Psoas muscle (tissue), 8 donors: ENCODE data around the gene TPRN. TPM values are rescaled to one million over a fixed set of nuclear protein-coding genes. Genes with fewer than 3 reads are reported as not detected.
A peak's percentile ranks its signal among the peaks of the same experiment; 100 is the strongest.

Experiments
- ATAC-seq, 4 donors: fragments of 200-7000 bp; cut with Tn5 transposase; one replicate each; pipeline ENCODE4 v1.9.1; 2020; ENCODE audit warnings: moderate library complexity in 3 of 4, mild to moderate bottlenecking in 2 of 4
- DNase-seq, 2 donors: peaks; one replicate each; pipeline ENCODE4 v3.0.0-alpha.2; 2020
- H3K27ac ChIP-seq: fragments of 200-600 bp; one replicate; pipeline ENCODE4 v1.8.0; 2022
- H3K27me3 ChIP-seq, 3 donors: fragments of 200-600 bp in 1 of 3; one replicate each; pipeline versions ENCODE4 v1.6.1 to v1.8.0; 2013 to 2022; ENCODE audit warnings: low read length in 2 of 3, mild to moderate bottlenecking in 2 of 3, moderate library complexity in 1 of 3; ENCODE audit not compliant: insufficient read depth in 3 of 3
- H3K36me3 ChIP-seq, 2 donors: fragments of 200-600 bp in 1 of 2; one replicate each; pipeline versions ENCODE4 v1.6.1 to v1.8.0; 2013 to 2022; ENCODE audit warnings: low read depth in 1 of 2, mild to moderate bottlenecking in 1 of 2, moderate library complexity in 1 of 2; ENCODE audit not compliant: insufficient read depth in 1 of 2
- H3K4me1 ChIP-seq: fragments of 200-600 bp; one replicate; pipeline ENCODE4 v1.8.0; 2022
- H3K4me3 ChIP-seq: fragments of 200-600 bp; one replicate; pipeline ENCODE4 v1.8.0; 2022; ENCODE audit warnings: mild to moderate bottlenecking
- H3K9me3 ChIP-seq: fragments of 200-600 bp; one replicate; pipeline ENCODE4 v1.8.0; 2022
- WGBS, 3 donors: extraction: QIAGEN DNeasy Blood & Tissue Kit; methylation state at CpG; one replicate each; pipeline versions ENCODE4 v1.1.6 to v1.1.7; 2013; 5-methylcytosine and 5-hydroxymethylcytosine counted together
- intact Hi-C, 2 donors: fragments of 100-400 bp; cut with DNase I; formaldehyde crosslinking; loops; one replicate each; pipeline versions ENCODE4 v1.11.0 to v1.14.2; 2022
- polyA plus RNA-seq, 3 donors: library from polyadenylated mRNA; stranded (reverse); fragments of 200-250 nt; gene quantifications; one replicate each; pipeline ENCODE4 v1.2.3, GENCODE V29; 2013
- total RNA-seq, 4 donors: library from RNA; stranded (reverse); fragmentation: NEBNext Ultra II Directional in 2 of 4; extraction: Animal tissue kit (Norgen Biotek cat#: 25700) in 2 of 4; gene quantifications; one replicate each; pipeline versions ENCODE4 v1.2.1 to v1.2.4, GENCODE V29; 2021 to 2023
- TF ChIP-seq, protein P1 (sequence below): fragments of 200-600 bp; IDR thresholded peaks from one replicate; pipeline ENCODE4 v1.8.0; 2022; ENCODE audit warnings: antibody characterized with exemption
- donor health status: healthy with polysubstance abuse.
- donor health status: DM: no; HTN: no; CAD: no; lungs with moderate emphysema.
- donor health status: Bipolar disorder and iron deficiency.
- donor health status: healthy.
- donor health status: DM: yes; HTN: yes; CAD: no.
- donor health status: DM: no; HTN: no; CAD: no.
- donor health status: DM: no; HTN: no; CAD: no.
- donor health status: DM: yes; HTN: yes; CAD: no.

Gene TPRN
- total and polyA plus RNA-seq, 7 donors, result 3.6 to 11.3 (median 8.6) TPM

DNA sequence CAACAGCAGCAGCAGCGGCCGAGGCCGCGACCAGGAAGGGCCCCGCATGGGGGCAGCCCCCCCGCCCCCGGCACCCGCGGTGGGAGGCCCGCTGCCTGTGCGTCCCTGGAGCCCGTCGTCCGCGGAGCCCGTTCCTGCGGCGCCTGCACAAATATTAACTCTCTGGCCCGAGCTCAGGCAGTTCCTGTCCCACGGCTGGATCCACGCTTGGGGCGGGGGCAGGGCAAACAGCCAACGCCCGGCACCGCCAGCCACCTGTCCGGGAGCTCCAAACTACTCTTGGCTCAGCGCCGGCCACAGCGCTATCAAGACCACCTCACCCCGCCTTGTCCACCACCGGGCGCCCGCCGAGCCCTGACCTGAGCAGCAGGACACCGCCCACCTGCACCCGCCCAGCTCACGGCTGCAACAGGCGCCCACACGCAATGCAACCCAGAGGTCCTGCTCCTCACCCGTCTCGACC is 30.6 kb downstream of the TPRN start, which contains the start of gene LRRC26:
Gene LRRC26, minus strand, starts transcription at position 156 of the 463 bp plus-strand sequence. Its CDS starts 108 bp downstream, at position 48.
- ATAC-seq, result no peak
- H3K4me3 ChIP-seq, result peak within 1 kb of the TSS; percentile 58
- 5 to 10% (median 6%) methylated on average over 30 to 41 of the region's 41 CpGs for WGBS, 3 donors

GRCh38 chr9:137168904-137169856 is 31.4 kb downstream of the TPRN start:
- DNase-seq (no peak), ATAC-seq (peak; percentile 43 to 83 (median 76))
- Histone ChIP-seq H3K27ac (no peak overlapping the region), H3K27me3 (peaks cover 0 to 72% (median 40%) of the 10 kb centered on the region in 3 donors), H3K36me3 (no peaks in the 10 kb centered on the region), H3K9me3 (no peaks in the 10 kb centered on the region), H3K4me3 (peak overlapping the region; percentile 58), H3K4me1 (peaks cover 23% of the 10 kb centered on the region)
- 0 to 1% (median 0%) methylated on average over 68 to 124 of the region's 124 CpGs for WGBS, 3 donors
- TF ChIP-seq, protein P1, sequence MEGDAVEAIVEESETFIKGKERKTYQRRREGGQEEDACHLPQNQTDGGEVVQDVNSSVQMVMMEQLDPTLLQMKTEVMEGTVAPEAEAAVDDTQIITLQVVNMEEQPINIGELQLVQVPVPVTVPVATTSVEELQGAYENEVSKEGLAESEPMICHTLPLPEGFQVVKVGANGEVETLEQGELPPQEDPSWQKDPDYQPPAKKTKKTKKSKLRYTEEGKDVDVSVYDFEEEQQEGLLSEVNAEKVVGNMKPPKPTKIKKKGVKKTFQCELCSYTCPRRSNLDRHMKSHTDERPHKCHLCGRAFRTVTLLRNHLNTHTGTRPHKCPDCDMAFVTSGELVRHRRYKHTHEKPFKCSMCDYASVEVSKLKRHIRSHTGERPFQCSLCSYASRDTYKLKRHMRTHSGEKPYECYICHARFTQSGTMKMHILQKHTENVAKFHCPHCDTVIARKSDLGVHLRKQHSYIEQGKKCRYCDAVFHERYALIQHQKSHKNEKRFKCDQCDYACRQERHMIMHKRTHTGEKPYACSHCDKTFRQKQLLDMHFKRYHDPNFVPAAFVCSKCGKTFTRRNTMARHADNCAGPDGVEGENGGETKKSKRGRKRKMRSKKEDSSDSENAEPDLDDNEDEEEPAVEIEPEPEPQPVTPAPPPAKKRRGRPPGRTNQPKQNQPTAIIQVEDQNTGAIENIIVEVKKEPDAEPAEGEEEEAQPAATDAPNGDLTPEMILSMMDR, result no peak
- intact Hi-C loops, result no loop called here

More for the DNA sequence above, 30.6 kb downstream of the TPRN start, which contains the start of gene LRRC26:
- H3K9me3 ChIP-seq, result no peaks in the 10 kb centered on the region
- no peak within 1 kb of the TSS for H3K27ac ChIP-seq
- H3K4me1 ChIP-seq, result peaks cover 23% of the 10 kb centered on the region
- no peaks in the 10 kb centered on the region for H3K36me3 ChIP-seq
- DNase-seq, result no peak
- TF ChIP-seq, protein P1, result no peak
- intact Hi-C loops, result no loop called here
- H3K27me3 ChIP-seq, result peaks cover 0 to 65% (median 34%) of the 10 kb centered on the region in 3 donors

DNA sequence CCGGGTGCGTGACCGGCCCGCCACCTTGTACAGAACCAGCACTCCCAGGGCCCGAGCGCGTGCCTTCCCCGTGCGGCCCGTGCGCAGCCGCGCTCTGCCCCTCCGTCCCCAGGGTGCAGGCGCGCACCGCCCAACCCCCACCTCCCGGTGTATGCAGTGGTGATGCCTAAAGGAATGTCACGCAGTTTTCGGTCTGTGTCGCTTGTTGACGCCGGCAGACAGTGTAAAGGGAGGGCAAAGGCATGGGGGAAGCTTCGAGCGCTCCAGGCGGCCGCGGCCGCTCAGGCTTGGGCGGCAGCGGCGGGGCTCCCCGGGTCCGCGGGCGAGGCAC is 32.0 kb downstream of the TPRN start:
- Histone ChIP-seq H3K36me3 (no peaks in the 10 kb centered on the region), H3K4me1 (peaks cover 23% of the 10 kb centered on the region), H3K27ac (no peak overlapping the region), H3K27me3 (peaks cover 0 to 79% (median 44%) of the 10 kb centered on the region in 3 donors), H3K4me3 (peak overlapping the region; percentile 58), H3K9me3 (no peaks in the 10 kb centered on the region)
- intact Hi-C loops, result no loop called here
- TF ChIP-seq, protein P1, result no peak
- 0 to 1% (median 0%) methylated on average over 32 to 36 of the region's 36 CpGs for WGBS, 3 donors
- DNase-seq, result no peak
- peak in 1 of 4 donors; percentile 5 for ATAC-seq

DNA sequence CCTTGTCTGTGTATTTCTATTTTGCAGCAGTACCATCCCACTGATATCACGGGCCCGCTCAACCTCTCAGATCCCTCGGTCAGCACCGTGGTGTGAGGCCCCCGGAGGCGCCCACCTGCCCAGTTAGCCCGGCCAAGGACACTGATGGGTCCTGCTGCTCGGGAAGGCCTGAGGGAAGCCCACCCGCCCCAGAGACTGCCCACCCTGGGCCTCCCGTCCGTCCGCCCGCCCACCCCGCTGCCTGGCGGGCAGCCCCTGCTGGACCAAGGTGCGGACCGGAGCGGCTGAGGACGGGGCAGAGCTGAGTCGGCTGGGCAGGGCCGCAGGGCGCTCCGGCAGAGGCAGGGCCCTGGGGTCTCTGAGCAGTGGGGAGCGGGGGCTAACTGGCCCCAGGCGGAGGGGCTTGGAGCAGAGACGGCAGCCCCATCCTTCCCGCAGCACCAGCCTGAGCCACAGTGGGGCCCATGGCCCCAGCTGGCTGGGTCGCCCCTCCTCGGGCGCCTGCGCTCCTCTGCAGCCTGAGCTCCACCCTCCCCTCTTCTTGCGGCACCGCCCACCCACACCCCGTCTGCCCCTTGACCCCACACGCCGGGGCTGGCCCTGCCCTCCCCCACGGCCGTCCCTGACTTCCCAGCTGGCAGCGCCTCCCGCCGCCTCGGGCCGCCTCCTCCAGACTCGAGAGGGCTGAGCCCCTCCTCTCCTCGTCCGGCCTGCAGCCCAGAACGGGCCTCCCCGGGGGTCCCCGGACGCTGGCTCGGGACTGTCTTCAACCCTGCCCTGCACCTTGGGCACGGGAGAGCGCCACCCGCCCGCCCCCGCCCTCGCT is 32.6 kb downstream of the TPRN start:
- H3K27me3 ChIP-seq, result peaks cover 0 to 85% (median 47%) of the 10 kb centered on the region in 3 donors
- DNase-seq, result no peak

More for the DNA sequence above, 32.6 kb downstream of the TPRN start:
- Histone ChIP-seq H3K4me1 (peaks cover 29% of the 10 kb centered on the region), H3K4me3 (peak overlapping the region; percentile 58), H3K9me3 (no peaks in the 10 kb centered on the region), H3K27ac (no peak overlapping the region), H3K36me3 (no peaks in the 10 kb centered on the region)
- WGBS, 3 donors, result 5% methylated on average over 35 to 57 of the region's 57 CpGs
- intact Hi-C loops, result no loop called here
- TF ChIP-seq, protein P1, result no peak
- ATAC-seq, result no peak
